GM23338 (cell line): ENCODE measurements around the gene ST8SIA1. TPM values are rescaled to one million over a fixed set of nuclear protein-coding genes. Genes with fewer than 3 reads are reported as not detected.

Source experiments
- ATAC-seq: fragments of 200-7000 bp; cut with Tn5 transposase; 3 replicates; pipeline ENCODE4 v1.9.1; 2020
- DNase-seq: peaks from one replicate; pipeline ENCODE4 v3.0.0-alpha.2; 2015; ENCODE audit warnings: low spot score
- H2AFZ ChIP-seq: fragments of 200-600 bp; sonication (generic); 2 replicates; pipeline ENCODE4 v1.8.0; 2016; ENCODE audit warnings: antibody characterized with exemption, mild to moderate bottlenecking, moderate library complexity
- H3F3A ChIP-seq: fragments of 200-600 bp; sonication (generic); replicated peaks from 2 replicates; pipeline ENCODE4 v1.8.0; 2017; ENCODE audit warnings: antibody characterized with exemption, mixed run types, low read depth
- H3K27ac ChIP-seq: fragments of 200-600 bp; sonication (generic); 2 replicates; pipeline ENCODE4 v1.6.1; 2016; ENCODE audit warnings: low read depth
- H3K27me3 ChIP-seq: fragments of 200-600 bp; sonication (generic); 2 replicates; pipeline ENCODE4 v1.8.0; 2016; ENCODE audit warnings: mild to moderate bottlenecking, mixed run types, moderate library complexity; ENCODE audit not compliant: insufficient read depth
- H3K36me3 ChIP-seq: fragments of 200-600 bp; sonication (generic); 2 replicates; pipeline ENCODE4 v1.8.0; 2016; ENCODE audit warnings: mild to moderate bottlenecking; ENCODE audit not compliant: insufficient read depth
- H3K4me1 ChIP-seq: fragments of 200-600 bp; sonication (generic); 2 replicates; pipeline ENCODE4 v1.8.0; 2016; ENCODE audit warnings: mild to moderate bottlenecking, moderate library complexity; ENCODE audit not compliant: insufficient read depth
- H3K4me2 ChIP-seq: fragments of 200-600 bp; sonication (generic); 2 replicates; pipeline ENCODE4 v1.7.1; 2017; ENCODE audit warnings: mixed run types
- H3K4me3 ChIP-seq: fragments of 200-600 bp; sonication (generic); 2 replicates; pipeline ENCODE4 v1.6.1; 2016; ENCODE audit warnings: mixed run types
- H3K79me2 ChIP-seq: fragments of 200-600 bp; sonication (generic); replicated peaks from 2 replicates; pipeline ENCODE4 v1.8.0; 2017; ENCODE audit warnings: mild to moderate bottlenecking; ENCODE audit not compliant: insufficient read depth
- H3K9me2 ChIP-seq: fragments of 200-600 bp; sonication (generic); 2 replicates; pipeline ENCODE4 v1.8.0; 2017; ENCODE audit not compliant: insufficient read depth
- H4K20me1 ChIP-seq: fragments of 200-600 bp; sonication (generic); replicated peaks from 2 replicates; pipeline ENCODE4 v1.8.0; 2017; ENCODE audit warnings: mild to moderate bottlenecking; ENCODE audit not compliant: insufficient read depth
- H3K27ac Mint-ChIP-seq: 2 replicates; pipeline ENCODE4 v1.8.0; 2020; ENCODE audit warnings: inconsistent platforms, mild to moderate bottlenecking, moderate library complexity, mixed read lengths
- H3K27me3 Mint-ChIP-seq: 3 replicates; pipeline ENCODE4 v1.8.0; 2022; ENCODE audit warnings: low read depth, mild to moderate bottlenecking, moderate library complexity, mixed read lengths, inconsistent platforms; ENCODE audit not compliant: insufficient read depth, poor library complexity
- H3K36me3 Mint-ChIP-seq: 3 replicates; pipeline ENCODE4 v1.8.0; 2021; ENCODE audit warnings: low read depth, mild to moderate bottlenecking, inconsistent platforms, moderate library complexity, mixed read lengths
- H3K4me1 Mint-ChIP-seq: 3 replicates; pipeline ENCODE4 v1.8.0; 2020; ENCODE audit warnings: mild to moderate bottlenecking, inconsistent platforms, mixed read lengths
- H3K4me3 Mint-ChIP-seq: 3 replicates; pipeline ENCODE4 v1.8.0; 2021; ENCODE audit warnings: moderate library complexity, mild to moderate bottlenecking, inconsistent platforms, mixed read lengths
- H3K9me3 Mint-ChIP-seq: 3 replicates; pipeline ENCODE4 v1.8.0; 2020; ENCODE audit warnings: moderate library complexity, mild to moderate bottlenecking, inconsistent platforms, mixed read lengths
- EZH2 ChIP-seq: fragments of 200-600 bp; sonication (generic); IDR thresholded peaks from one replicate; pipeline ENCODE4 v1.8.0; 2017; ENCODE audit warnings: antibody characterized with exemption, mild to moderate bottlenecking, low read depth; ENCODE audit not compliant: unreplicated experiment
- EZH2phosphoT487 ChIP-seq: fragments of 200-600 bp; sonication (generic); IDR thresholded peaks from one replicate; pipeline ENCODE4 v1.8.1; 2018; ENCODE audit warnings: antibody characterized with exemption; ENCODE audit not compliant: unreplicated experiment
- JUNB ChIP-seq: IDR thresholded peaks from one replicate; pipeline ENCODE4 v1.6.1; 2016; ENCODE audit warnings: antibody characterized with exemption; ENCODE audit not compliant: unreplicated experiment
- POLR2AphosphoS5 ChIP-seq: IDR thresholded peaks from 2 replicates; pipeline ENCODE4 v1.6.1; 2016; ENCODE audit warnings: antibody characterized with exemption, low read depth
- STAT1 ChIP-seq: IDR thresholded peaks from one replicate; pipeline ENCODE4 v1.6.1; 2016; ENCODE audit warnings: antibody characterized with exemption; ENCODE audit not compliant: unreplicated experiment
- ZNF114 ChIP-seq: fragments of 250-450 bp; sonication (Bioruptor Pico); IDR thresholded peaks from 2 replicates; pipeline ENCODE4 v1.5.0; 2020; ENCODE audit warnings: mild to moderate bottlenecking, moderate library complexity
- ZNF331 ChIP-seq: fragments of 250-450 bp; sonication (Bioruptor Pico); IDR thresholded peaks from 2 replicates; pipeline ENCODE4 v1.5.0; 2020; ENCODE audit warnings: low read depth, mild to moderate bottlenecking, moderate library complexity
- polyA plus RNA-seq: library from polyadenylated mRNA; unstranded; fragments of >200 nt; fragmentation: Nextera tagmentation; extraction: Ambion mirVana; gene quantifications from 2 replicates; pipeline ENCODE4 v1.2.1, GENCODE V29; 2016
- total RNA-seq: library from RNA; depleted of rRNA; stranded (reverse); fragments of >200 nt; shearing (Covaris generic); gene quantifications from 2 replicates; pipeline ENCODE4 v1.2.3, GENCODE V29; 2014
- TF ChIP-seq, protein P1 (sequence below): IDR thresholded peaks from one replicate; pipeline ENCODE4 v1.6.1; 2018; ENCODE audit warnings: antibody characterized with exemption; ENCODE audit not compliant: unreplicated experiment
- TF ChIP-seq, protein P2 (sequence below): fragments of 250-450 bp; sonication (Bioruptor Pico); IDR thresholded peaks from 2 replicates; pipeline ENCODE4 v1.5.0; 2020; ENCODE audit warnings: mild to moderate bottlenecking, moderate library complexity

The ST8SIA1 gene
- total and polyA plus RNA-seq, 2 experiments from 2014 or later, result 2.5 to 5.1 TPM

DNA sequence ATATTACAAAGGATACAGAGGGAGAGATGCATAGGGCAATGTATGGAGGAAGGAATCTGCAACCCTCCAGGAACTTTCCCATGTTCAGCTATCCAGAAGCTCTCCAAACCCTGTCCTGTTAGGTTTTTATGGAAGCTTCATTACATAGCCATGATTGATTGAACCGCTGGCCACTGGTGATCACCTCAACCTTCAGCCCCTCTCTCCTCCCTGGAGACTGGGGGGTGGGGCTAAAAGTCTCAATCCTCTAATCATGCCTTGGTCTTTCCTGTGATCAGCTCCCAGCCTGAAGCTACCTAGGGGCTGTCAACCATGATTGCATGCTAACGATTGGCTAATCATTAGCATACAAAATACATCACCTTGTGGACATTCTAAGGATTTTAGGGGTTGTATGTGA is 123.4 kb downstream of the ST8SIA1 start:
- ATAC-seq, result no peak
- TF ChIP-seq ZNF331 (CRISPR knock-in tag), result no peak
- TF ChIP-seq, protein P1, sequence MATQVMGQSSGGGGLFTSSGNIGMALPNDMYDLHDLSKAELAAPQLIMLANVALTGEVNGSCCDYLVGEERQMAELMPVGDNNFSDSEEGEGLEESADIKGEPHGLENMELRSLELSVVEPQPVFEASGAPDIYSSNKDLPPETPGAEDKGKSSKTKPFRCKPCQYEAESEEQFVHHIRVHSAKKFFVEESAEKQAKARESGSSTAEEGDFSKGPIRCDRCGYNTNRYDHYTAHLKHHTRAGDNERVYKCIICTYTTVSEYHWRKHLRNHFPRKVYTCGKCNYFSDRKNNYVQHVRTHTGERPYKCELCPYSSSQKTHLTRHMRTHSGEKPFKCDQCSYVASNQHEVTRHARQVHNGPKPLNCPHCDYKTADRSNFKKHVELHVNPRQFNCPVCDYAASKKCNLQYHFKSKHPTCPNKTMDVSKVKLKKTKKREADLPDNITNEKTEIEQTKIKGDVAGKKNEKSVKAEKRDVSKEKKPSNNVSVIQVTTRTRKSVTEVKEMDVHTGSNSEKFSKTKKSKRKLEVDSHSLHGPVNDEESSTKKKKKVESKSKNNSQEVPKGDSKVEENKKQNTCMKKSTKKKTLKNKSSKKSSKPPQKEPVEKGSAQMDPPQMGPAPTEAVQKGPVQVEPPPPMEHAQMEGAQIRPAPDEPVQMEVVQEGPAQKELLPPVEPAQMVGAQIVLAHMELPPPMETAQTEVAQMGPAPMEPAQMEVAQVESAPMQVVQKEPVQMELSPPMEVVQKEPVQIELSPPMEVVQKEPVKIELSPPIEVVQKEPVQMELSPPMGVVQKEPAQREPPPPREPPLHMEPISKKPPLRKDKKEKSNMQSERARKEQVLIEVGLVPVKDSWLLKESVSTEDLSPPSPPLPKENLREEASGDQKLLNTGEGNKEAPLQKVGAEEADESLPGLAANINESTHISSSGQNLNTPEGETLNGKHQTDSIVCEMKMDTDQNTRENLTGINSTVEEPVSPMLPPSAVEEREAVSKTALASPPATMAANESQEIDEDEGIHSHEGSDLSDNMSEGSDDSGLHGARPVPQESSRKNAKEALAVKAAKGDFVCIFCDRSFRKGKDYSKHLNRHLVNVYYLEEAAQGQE, result no peak
- no peak for TF ChIP-seq POLR2AphosphoS5
- TF ChIP-seq EZH2phosphoT487, result no peak
- TF ChIP-seq JUNB, result no peak
- TF ChIP-seq STAT1, result no peak
- Mint-ChIP-seq H3K36me3 (peaks cover 4% of the 10 kb centered on the region; the same call in 1 of the 3 replicates), H3K9me3 (peaks cover 15% of the 10 kb centered on the region), H3K4me1 (peaks cover 2% of the 10 kb centered on the region; the same call in 1 of the 3 replicates), H3K27me3 (peaks cover 3% of the 10 kb centered on the region), H3K4me3 (no peak overlapping the region), H3K27ac (no peak overlapping the region)
- H3K4me3 ChIP-seq, result no peak overlapping the region
- no peaks in the 10 kb centered on the region for H4K20me1 ChIP-seq
- H3F3A ChIP-seq, result no peaks in the 10 kb centered on the region
- H3K27ac ChIP-seq, result no peak overlapping the region
- no peak overlapping the region for H2AFZ ChIP-seq
- DNase-seq, result no peak
- H3K9me2 ChIP-seq, result no peaks in the 10 kb centered on the region
- H3K27me3 ChIP-seq, result no peaks in the 10 kb centered on the region
- H3K4me2 ChIP-seq, result no peak overlapping the region
- no peaks in the 10 kb centered on the region for H3K36me3 ChIP-seq
- H3K4me1 ChIP-seq, result no peaks in the 10 kb centered on the region
- H3K79me2 ChIP-seq, result no peaks in the 10 kb centered on the region

DNA sequence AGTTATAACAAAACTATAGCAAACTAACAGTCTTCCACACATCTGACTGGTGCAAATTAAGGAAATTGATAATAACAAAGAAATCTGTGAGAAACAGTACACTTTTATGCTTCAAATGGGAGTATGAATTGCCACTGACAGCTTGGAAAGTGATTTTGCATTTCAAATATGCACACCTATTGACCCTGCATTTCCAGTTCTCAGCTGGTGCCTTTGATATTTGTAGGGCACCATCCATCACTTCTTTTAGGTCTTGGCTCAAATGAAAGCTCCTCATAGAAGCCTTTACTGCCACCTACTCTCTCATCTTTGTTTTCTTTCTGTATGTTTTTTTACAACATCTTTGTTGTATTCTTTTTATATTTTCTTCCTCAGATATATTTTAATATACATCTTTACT is 125.1 kb downstream of the ST8SIA1 start:
- Mint-ChIP-seq H3K27ac (no peak overlapping the region), H3K27me3 (peaks cover 3% of the 10 kb centered on the region), H3K36me3 (peaks cover 4% of the 10 kb centered on the region; the same call in 1 of the 3 replicates), H3K4me1 (peaks cover 2% of the 10 kb centered on the region; the same call in 1 of the 3 replicates), H3K4me3 (no peak overlapping the region), H3K9me3 (peaks cover 16% of the 10 kb centered on the region)
- ATAC-seq (no peak), DNase-seq (no peak)
- H2AFZ ChIP-seq, result no peak overlapping the region
- no peaks in the 10 kb centered on the region for H3K9me2 ChIP-seq
- no peak overlapping the region for H3K4me2 ChIP-seq
- H3K27ac ChIP-seq, result no peak overlapping the region
- no peak overlapping the region for H3K4me3 ChIP-seq
- no peaks in the 10 kb centered on the region for H3F3A ChIP-seq
- no peaks in the 10 kb centered on the region for H3K4me1 ChIP-seq
- no peaks in the 10 kb centered on the region for H4K20me1 ChIP-seq
- no peaks in the 10 kb centered on the region for H3K27me3 ChIP-seq
- no peaks in the 10 kb centered on the region for H3K79me2 ChIP-seq
- H3K36me3 ChIP-seq, result no peaks in the 10 kb centered on the region
- TF ChIP-seq EZH2 (no peak), ZNF114 (CRISPR knock-in tag) (no peak), ZNF331 (CRISPR knock-in tag) (no peak)
- TF ChIP-seq, protein P1, result no peak
- TF ChIP-seq, protein P2, sequence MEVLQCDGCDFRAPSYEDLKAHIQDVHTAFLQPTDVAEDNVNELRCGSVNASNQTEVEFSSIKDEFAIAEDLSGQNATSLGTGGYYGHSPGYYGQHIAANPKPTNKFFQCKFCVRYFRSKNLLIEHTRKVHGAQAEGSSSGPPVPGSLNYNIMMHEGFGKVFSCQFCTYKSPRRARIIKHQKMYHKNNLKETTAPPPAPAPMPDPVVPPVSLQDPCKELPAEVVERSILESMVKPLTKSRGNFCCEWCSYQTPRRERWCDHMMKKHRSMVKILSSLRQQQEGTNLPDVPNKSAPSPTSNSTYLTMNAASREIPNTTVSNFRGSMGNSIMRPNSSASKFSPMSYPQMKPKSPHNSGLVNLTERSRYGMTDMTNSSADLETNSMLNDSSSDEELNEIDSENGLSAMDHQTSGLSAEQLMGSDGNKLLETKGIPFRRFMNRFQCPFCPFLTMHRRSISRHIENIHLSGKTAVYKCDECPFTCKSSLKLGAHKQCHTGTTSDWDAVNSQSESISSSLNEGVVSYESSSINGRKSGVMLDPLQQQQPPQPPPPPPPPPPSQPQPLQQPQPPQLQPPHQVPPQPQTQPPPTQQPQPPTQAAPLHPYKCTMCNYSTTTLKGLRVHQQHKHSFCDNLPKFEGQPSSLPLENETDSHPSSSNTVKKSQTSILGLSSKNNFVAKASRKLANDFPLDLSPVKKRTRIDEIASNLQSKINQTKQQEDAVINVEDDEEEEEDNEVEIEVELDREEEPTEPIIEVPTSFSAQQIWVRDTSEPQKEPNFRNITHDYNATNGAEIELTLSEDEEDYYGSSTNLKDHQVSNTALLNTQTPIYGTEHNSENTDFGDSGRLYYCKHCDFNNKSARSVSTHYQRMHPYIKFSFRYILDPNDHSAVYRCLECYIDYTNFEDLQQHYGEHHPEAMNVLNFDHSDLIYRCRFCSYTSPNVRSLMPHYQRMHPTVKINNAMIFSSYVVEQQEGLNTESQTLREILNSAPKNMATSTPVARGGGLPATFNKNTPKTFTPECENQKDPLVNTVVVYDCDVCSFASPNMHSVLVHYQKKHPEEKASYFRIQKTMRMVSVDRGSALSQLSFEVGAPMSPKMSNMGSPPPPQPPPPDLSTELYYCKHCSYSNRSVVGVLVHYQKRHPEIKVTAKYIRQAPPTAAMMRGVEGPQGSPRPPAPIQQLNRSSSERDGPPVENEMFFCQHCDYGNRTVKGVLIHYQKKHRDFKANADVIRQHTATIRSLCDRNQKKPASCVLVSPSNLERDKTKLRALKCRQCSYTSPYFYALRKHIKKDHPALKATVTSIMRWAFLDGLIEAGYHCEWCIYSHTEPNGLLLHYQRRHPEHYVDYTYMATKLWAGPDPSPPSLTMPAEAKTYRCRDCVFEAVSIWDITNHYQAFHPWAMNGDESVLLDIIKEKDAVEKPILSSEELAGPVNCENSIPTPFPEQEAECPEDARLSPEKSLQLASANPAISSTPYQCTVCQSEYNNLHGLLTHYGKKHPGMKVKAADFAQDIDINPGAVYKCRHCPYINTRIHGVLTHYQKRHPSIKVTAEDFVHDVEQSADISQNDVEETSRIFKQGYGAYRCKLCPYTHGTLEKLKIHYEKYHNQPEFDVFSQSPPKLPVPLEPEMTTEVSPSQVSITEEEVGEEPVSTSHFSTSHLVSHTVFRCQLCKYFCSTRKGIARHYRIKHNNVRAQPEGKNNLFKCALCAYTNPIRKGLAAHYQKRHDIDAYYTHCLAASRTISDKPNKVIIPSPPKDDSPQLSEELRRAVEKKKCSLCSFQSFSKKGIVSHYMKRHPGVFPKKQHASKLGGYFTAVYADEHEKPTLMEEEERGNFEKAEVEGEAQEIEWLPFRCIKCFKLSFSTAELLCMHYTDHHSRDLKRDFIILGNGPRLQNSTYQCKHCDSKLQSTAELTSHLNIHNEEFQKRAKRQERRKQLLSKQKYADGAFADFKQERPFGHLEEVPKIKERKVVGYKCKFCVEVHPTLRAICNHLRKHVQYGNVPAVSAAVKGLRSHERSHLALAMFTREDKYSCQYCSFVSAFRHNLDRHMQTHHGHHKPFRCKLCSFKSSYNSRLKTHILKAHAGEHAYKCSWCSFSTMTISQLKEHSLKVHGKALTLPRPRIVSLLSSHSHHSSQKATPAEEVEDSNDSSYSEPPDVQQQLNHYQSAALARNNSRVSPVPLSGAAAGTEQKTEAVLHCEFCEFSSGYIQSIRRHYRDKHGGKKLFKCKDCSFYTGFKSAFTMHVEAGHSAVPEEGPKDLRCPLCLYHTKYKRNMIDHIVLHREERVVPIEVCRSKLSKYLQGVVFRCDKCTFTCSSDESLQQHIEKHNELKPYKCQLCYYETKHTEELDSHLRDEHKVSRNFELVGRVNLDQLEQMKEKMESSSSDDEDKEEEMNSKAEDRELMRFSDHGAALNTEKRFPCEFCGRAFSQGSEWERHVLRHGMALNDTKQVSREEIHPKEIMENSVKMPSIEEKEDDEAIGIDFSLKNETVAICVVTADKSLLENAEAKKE (CRISPR knock-in tag), result no peak
